ENCODE data around the gene REC114.
"Not testable (repeated sequence)": the region's sequence is repeated elsewhere in the genome, so short reads cannot be mapped to it uniquely, and the experiment has no call there.

Gene REC114

GRCh38 chr15:73457334-73457733, 14.4 kb downstream of the REC114 start:
- no peak for DNase-seq (ENCODE audit: low read depth)

- no peak for DNase-seq (ENCODE audit: low read depth)
These were observed 17.7 kb downstream of the REC114 start for GRCh38 chr15:73460662-73461061.

GRCh38 chr15:73464602-73465001, 21.6 kb downstream of the REC114 start:
- DNase-seq (ENCODE audit: low read depth): no peak

GRCh38 chr15:73467758-73468157, 24.8 kb downstream of the REC114 start:
- no peak for DNase-seq (ENCODE audit: low read depth)

- DNase-seq (ENCODE audit: low read depth): no peak
These were observed 31.8 kb downstream of the REC114 start for GRCh38 chr15:73474785-73475184.

- no peak for DNase-seq (ENCODE audit: low read depth)
These were observed 33.8 kb downstream of the REC114 start for GRCh38 chr15:73476704-73477216.

GRCh38 chr15:73480050-73480449, 37.1 kb downstream of the REC114 start:
- no peak for DNase-seq (ENCODE audit: low read depth)

GRCh38 chr15:73482166-73482565, 39.2 kb downstream of the REC114 start:
- DNase-seq (ENCODE audit: low read depth): no peak

GRCh38 chr15:73483053-73483452, 40.1 kb downstream of the REC114 start:
- no peak for DNase-seq (ENCODE audit: low read depth)

GRCh38 chr15:73485372-73485771, 42.4 kb downstream of the REC114 start:
- DNase-seq (ENCODE audit: low read depth): no peak

GRCh38 chr15:73485885-73486284, 42.9 kb downstream of the REC114 start:
- DNase-seq (ENCODE audit: low read depth): not testable (repeated sequence)

- no peak for DNase-seq (ENCODE audit: low read depth)
These were observed 45.7 kb downstream of the REC114 start for GRCh38 chr15:73488698-73489097.

- no peak for DNase-seq (ENCODE audit: low read depth)
These were observed 51.0 kb downstream of the REC114 start for GRCh38 chr15:73493922-73494321.

- DNase-seq (ENCODE audit: low read depth): no peak
These were observed 52.2 kb downstream of the REC114 start for GRCh38 chr15:73495181-73495580.

- DNase-seq (ENCODE audit: low read depth): no peak
These were observed 57.7 kb downstream of the REC114 start for GRCh38 chr15:73500696-73501095.

- no peak for DNase-seq (ENCODE audit: low read depth)
These were observed 61.9 kb downstream of the REC114 start for GRCh38 chr15:73504885-73505284.

- no peak for DNase-seq (ENCODE audit: low read depth)
These were observed 72.6 kb downstream of the REC114 start for GRCh38 chr15:73515527-73515926.

GRCh38 chr15:73517566-73517965, 74.6 kb downstream of the REC114 start:
- no peak for DNase-seq (ENCODE audit: low read depth)

GRCh38 chr15:73518180-73518862, 75.4 kb downstream of the REC114 start:
- no peak for DNase-seq (ENCODE audit: low read depth)

- DNase-seq (ENCODE audit: low read depth): no peak
These were observed 76.1 kb downstream of the REC114 start for GRCh38 chr15:73518876-73519733.

- DNase-seq (ENCODE audit: low read depth): no peak
These were observed 79.0 kb downstream of the REC114 start for GRCh38 chr15:73522011-73522410.

- DNase-seq (ENCODE audit: low read depth): no peak
These were observed 82.0 kb downstream of the REC114 start for GRCh38 chr15:73524919-73525318.

GRCh38 chr15:73527598-73527997, 84.6 kb downstream of the REC114 start:
- DNase-seq (ENCODE audit: low read depth): no peak
